Thyroid gland (tissue), 4 donors: Measurements from ENCODE around the gene NID2. TPM values are rescaled to one million over a fixed set of nuclear protein-coding genes. Genes with fewer than 3 reads are reported as not detected.

ENCODE experiments used
- DNase-seq, 2 donors: peaks; one replicate each; pipeline ENCODE4 v3.0.0-alpha.2; 2019
- H3K27ac ChIP-seq, 3 donors: fragments of 200-600 bp; sonication (generic); 1 replicate in 2 of 3; 2 replicates in 1 of 3; pipeline ENCODE4 v1.5.1; 2016 to 2019; ENCODE audit warnings: mild to moderate bottlenecking in 1 of 3, moderate library complexity in 1 of 3
- H3K27me3 ChIP-seq: fragments of 200-600 bp; sonication (generic); one replicate; pipeline ENCODE4 v1.5.1; 2019
- H3K36me3 ChIP-seq, 2 donors: fragments of 200-600 bp; sonication (generic); one replicate each; pipeline ENCODE4 v1.5.1; 2016 to 2019
- H3K4me1 ChIP-seq, 2 donors: fragments of 200-600 bp; sonication (generic); one replicate each; pipeline ENCODE4 v1.5.1; 2017 to 2019
- H3K4me3 ChIP-seq, 3 donors: fragments of 200-600 bp; sonication (generic); replicated peaks in 1 of 3; 1 replicate in 2 of 3; 2 replicates in 1 of 3; pipeline ENCODE4 v1.5.1; 2016; ENCODE audit warnings: mild to moderate bottlenecking in 1 of 3
- H3K9me3 ChIP-seq: fragments of 200-600 bp; sonication (generic); one replicate; pipeline ENCODE4 v1.5.1; 2017
- CTCF ChIP-seq, 6 experiments: fragments of 200-600 bp in 3 of 6; fragments of 450-650 bp in 3 of 6; sonication (generic) in 3 of 6; IDR thresholded peaks; one replicate each; pipeline ENCODE4 v1.5.1; 2016 to 2019; ENCODE audit warnings: antibody characterized with exemption in 6 of 6, mild to moderate bottlenecking in 2 of 6, inconsistent platforms in 1 of 6, moderate library complexity in 1 of 6
- POLR2A ChIP-seq, 2 donors: fragments of 450-650 bp; IDR thresholded peaks; one replicate each; pipeline ENCODE4 v1.6.1; 2017; ENCODE audit warnings: antibody characterized with exemption in 2 of 2, mild to moderate bottlenecking in 2 of 2, moderate library complexity in 1 of 2
- WGBS, 2 donors: methylation state at CpG; one replicate each; pipeline ENCODE4 v1.1.5; 2017; 5-methylcytosine and 5-hydroxymethylcytosine counted together
- intact Hi-C: fragments of 100-400 bp; cut with DNase I; formaldehyde crosslinking; loops from one replicate; pipeline ENCODE4 v1.15.1; 2023
- total RNA-seq, 4 donors: library from RNA; depleted of rRNA; stranded (reverse); fragments of >200 nt; gene quantifications; one replicate each; pipeline ENCODE4 v1.2.3, GENCODE V29; 2016

The NID2 gene
- total RNA-seq, 4 donors from 2014 or later, result 115 to 207 (median 130) TPM

- H3K27ac ChIP-seq, result no peak overlapping the region
- 93 to 95% methylated on average over 4 of the region's 4 CpGs for WGBS, 2 donors
- no peaks in the 10 kb centered on the region for H3K9me3 ChIP-seq
- H3K36me3 ChIP-seq, result no peaks in the 10 kb centered on the region
- H3K4me3 ChIP-seq, result no peak overlapping the region
- intact Hi-C loops, result no loop called here
- DNase-seq, result no peak
- H3K4me1 ChIP-seq, result no peaks in the 10 kb centered on the region
- TF ChIP-seq POLR2A (IDR thresholded peaks at IDR 0.05), result no peak
- TF ChIP-seq CTCF (IDR thresholded peaks at IDR 0.05), result no peak
- no peaks in the 10 kb centered on the region for H3K27me3 ChIP-seq
Observed at GRCh38 chr14:52095794-52096193, 26.9 kb upstream of the NID2 start.

- H3K27ac ChIP-seq, result no peak overlapping the region
- no peaks in the 10 kb centered on the region for H3K9me3 ChIP-seq
- H3K27me3 ChIP-seq, result no peaks in the 10 kb centered on the region
- WGBS, 2 donors, result 76 to 82% methylated on average over 3 of the region's 3 CpGs
- no peaks in the 10 kb centered on the region for H3K4me1 ChIP-seq
- TF ChIP-seq POLR2A (IDR thresholded peaks at IDR 0.05) (no peak), CTCF (IDR thresholded peaks at IDR 0.05) (no peak)
- no peak overlapping the region for H3K4me3 ChIP-seq
- intact Hi-C loops, result no loop called here
- no peaks in the 10 kb centered on the region for H3K36me3 ChIP-seq
- DNase-seq, result no peak
Observed at GRCh38 chr14:52095336-52095735, 26.5 kb upstream of the NID2 start.

- Histone ChIP-seq H3K27ac (no peak overlapping the region), H3K27me3 (no peaks in the 10 kb centered on the region), H3K9me3 (no peaks in the 10 kb centered on the region), H3K4me3 (no peak overlapping the region), H3K36me3 (no peaks in the 10 kb centered on the region), H3K4me1 (no peaks in the 10 kb centered on the region)
- TF ChIP-seq POLR2A (IDR thresholded peaks at IDR 0.05) (no peak), CTCF (IDR thresholded peaks at IDR 0.05) (no peak)
- WGBS, 2 donors, result 80 to 88% methylated on average over 4 of the region's 4 CpGs
- DNase-seq, result no peak
- intact Hi-C loops, result no loop called here
Observed at GRCh38 chr14:52094546-52095271, 25.9 kb upstream of the NID2 start.

DNA sequence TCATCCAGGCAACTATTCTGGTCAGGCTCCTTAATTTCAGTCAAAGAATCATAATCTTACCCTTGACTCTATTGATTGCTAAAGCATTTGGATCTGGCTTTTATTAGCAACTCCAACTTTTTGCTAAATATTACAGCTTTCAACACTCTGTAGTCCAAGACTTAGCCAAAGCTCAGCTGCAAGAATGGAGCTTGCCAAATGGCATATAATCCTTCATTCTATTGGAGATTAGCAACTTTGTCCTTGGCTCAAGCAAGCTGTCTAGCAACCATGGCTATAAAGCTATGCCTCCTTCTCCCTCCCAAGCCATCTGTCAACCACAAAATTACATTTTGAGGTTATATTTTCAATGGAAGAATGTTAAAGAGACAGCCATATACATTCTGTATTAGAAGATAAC, 23.1 kb upstream of the NID2 start:
- Histone ChIP-seq H3K36me3 (no peaks in the 10 kb centered on the region), H3K27me3 (no peaks in the 10 kb centered on the region), H3K4me1 (peaks cover 22% of the 10 kb centered on the region in 2 donors), H3K4me3 (no peak overlapping the region), H3K9me3 (no peaks in the 10 kb centered on the region), H3K27ac (no peak overlapping the region)
- intact Hi-C loops, result no loop called here
- DNase-seq, result no peak
- TF ChIP-seq CTCF (IDR thresholded peaks at IDR 0.05), result no peak
- no peak for TF ChIP-seq POLR2A (IDR thresholded peaks at IDR 0.05)

DNA sequence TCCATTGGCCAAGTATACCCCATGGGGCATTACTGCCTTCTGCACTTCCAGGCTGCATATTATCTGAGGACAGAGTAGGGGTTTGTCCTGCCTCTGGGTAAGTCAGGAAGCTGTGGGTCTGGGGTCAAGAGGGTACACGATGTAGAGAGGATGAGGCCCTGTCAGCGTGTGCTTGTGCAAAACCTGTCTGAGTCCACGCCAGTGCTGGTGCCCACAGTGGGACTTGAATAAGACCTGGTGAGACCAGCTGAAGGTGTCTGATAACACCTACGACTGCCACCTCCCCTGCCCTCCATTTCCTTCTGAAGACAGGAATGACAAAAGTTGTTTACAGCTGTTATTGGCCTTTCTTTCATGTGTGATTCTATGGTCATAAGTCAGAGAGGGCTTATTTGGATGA, 22.1 kb upstream of the NID2 start:
- Histone ChIP-seq H3K4me3 (no peak overlapping the region), H3K27me3 (no peaks in the 10 kb centered on the region), H3K9me3 (no peaks in the 10 kb centered on the region), H3K4me1 (peaks cover 28 to 29% of the 10 kb centered on the region in 2 donors), H3K27ac (no peak overlapping the region), H3K36me3 (no peaks in the 10 kb centered on the region)
- 92 to 100% methylated on average over 4 of the region's 4 CpGs for WGBS, 2 donors
- TF ChIP-seq CTCF (IDR thresholded peaks at IDR 0.05), result no peak
- no peak for TF ChIP-seq POLR2A (IDR thresholded peaks at IDR 0.05)
- intact Hi-C loops, result no loop called here
- no peak for DNase-seq
